ENCODE data around the gene TSPAN3.

Gene TSPAN3

DNA sequence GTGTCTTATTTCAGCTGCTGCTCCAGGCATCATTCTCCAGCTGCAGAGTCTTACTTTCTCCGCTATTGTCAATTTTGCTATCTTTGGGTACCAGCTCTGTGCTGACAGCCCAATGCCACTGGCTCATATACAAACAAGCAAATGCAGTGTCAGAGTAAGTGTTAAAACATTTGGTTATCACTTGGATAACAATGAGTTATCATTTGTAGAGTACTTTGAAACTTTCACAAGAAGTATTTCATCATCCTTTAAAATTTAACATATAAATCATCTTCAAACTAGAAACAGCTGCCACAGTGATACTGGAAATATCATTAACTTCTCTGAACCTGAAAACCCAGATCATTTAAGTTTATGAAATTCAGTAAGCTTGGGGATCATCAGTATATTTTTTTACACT lies 13.8 kb downstream of the TSPAN3 start:
- DNase-seq: no peak

DNA sequence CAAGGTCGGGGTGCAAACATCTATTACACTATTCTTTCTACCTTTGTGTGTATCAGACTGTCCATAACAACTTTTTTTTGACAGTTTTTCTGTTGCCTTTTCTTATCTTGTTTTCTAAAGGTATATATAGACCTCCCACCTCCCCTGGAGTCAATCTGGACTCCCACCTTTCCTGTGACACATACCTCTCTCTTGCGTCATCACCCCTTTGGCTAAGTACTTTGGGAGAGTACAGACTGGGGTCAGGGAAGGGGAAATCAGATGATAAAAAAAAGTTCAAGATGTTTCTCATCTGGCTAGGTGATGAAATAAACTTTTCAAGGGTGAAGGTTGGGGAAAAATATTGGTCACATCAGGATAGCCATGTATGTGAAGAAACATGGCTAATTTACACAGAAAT lies 17.2 kb downstream of the TSPAN3 start:
- no peak for DNase-seq

DNA sequence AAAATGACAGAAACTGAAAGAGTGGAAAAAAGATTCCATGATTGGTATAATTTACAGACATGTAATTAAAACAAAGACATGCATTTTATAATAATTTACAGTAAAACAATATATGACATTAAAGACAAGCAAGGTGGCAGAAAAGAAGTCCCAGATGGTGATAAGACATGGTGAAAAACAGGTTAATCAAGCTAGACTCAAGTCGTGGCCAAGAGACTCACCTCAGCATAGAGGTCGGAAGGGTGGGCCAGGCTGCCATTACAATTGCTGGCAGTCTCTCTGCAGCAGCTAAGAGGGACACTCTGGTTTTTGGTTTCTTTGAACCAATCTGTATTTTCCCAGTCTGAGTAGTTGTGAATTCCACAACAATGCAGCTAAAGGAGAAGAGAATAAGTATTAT lies 18.4 kb downstream of the TSPAN3 start:
- no peak for DNase-seq

DNA sequence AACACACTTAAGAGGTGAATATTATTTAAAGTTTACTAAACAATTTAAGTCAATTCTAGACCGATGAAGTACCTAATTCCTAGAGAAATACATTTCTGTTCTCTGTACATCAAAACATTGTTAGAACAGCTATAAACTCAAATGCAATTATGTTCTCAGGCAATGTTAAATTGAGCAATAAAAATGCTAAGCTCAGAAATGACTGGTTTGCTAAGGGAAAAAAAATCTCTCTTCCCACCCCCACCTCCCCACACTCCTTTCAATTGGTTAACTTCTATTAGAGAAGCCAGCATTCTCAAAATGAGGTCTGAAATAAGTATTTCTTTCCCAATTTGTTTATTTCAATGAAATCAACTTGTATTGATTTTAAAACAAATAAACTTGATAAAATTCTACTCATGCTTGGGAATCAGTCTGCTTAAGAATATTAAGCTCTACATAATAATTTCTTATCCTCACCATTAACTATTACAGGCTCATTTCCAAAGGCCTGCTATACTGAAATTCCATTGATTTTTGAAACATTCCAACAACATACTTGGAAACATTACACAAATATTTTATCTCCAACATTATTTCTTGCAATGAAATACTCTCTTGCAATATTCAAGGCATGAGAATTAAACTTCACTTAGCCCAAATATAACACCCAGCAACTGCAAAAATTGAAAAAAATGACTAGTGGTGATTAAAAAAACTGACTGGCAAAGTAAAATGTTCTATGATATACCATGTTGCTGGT lies 22.6 kb downstream of the TSPAN3 start:
- no peak for DNase-seq

GRCh38 chr15:77046704-77047412 lies 24.1 kb downstream of the TSPAN3 start:
- no peak for DNase-seq

DNA sequence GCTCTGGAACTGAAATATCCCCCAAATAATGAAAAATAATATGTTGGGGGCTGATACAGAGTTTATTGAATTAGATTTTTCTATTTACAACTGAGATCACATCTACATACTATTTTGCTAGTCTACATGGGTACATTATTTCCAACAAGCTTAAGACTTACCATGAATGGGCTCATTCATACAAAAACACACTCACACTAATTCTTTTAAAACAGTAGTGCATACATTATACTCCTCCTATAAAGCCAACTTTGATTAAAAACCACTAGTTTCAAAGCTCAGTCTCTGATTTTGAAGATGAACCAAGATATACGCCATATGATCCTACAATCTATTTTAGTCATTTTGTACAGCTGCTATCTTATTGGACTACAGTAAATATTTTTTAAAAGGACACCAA lies 24.9 kb downstream of the TSPAN3 start:
- DNase-seq: no peak

- peak in 8 of 56 donors; percentile 31 to 68 (median 42) for DNase-seq
Measured at GRCh38 chr15:77044228-77045042, 26.5 kb downstream of the TSPAN3 start.

DNA sequence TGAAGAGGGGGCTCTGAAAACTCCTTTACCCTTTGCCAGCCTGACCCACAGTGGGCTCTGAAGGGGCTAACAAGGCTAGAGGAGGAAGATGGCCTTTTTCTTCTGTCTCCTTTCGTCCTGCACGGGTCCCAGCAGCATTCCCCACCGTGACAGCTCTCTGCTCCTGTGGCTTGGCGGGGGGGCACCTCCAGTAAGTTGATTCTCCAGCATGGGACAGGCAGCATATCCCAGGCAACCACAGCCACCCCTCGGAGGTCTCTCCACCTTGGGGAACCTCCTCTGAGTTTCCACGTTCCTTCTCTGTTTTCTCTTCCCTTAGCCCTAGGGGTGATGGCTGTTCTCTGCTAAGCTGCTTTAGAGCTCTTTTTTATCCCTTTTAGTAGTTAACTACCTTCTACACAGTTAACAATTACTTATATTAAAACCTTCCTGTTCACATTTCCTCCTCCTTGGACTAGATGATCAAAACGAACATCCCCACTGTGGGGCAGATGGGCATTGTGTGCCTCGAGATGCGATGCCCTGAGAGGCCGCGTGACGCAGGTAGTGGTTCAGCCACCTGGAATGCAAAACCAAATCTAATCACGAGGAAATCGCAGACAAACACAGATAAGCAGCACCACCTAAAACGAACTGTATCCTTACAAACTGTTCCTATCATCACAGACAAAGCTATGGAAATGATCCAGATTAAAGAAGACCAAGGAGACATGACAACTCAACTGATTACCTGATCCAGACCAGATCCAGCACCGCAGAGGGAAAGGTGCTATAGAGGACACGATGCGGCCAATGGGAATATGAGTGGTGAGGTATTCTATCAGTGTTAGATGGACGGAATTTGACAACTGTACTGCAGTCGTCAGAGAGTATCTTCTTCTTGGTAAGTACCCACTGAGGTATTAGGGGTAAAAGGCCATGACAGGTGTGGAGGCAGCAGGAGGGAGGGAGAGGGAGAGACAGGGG lies 27.7 kb downstream of the TSPAN3 start:
- DNase-seq: no peak

DNA sequence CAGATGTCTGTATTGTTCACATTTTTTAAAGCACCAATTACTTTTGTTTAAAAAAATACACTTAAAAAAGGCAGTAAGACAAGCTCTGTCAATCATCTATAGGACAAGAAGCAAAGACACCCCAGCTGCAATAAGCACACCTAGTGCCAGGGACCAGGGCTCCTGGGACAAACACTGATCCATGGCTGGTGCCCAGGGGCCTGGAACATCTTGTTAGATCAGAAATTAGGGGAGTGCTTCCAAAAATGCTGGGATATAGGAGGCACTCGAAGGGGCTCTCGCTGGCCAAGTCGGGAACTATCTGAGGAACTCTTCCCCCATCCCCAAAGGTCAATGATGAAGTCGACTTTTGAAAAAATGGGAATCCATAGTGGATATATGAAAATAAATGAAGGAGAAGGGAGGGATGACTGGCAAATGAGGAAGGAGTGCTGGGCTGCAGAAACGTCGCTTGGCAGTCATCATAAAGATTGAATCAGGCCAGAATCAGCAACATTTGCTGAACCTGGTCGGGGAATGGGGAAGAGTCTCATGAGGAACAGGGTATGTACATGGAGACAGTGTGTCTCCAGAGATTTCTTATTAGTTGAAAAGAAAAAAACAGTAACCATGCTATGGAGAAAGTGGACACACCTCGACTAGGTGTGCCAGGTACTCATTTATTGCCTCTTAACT lies 28.5 kb downstream of the TSPAN3 start:
- no peak for DNase-seq

GRCh38 chr15:77040673-77041072 lies 30.2 kb downstream of the TSPAN3 start:
- no peak for DNase-seq

DNA sequence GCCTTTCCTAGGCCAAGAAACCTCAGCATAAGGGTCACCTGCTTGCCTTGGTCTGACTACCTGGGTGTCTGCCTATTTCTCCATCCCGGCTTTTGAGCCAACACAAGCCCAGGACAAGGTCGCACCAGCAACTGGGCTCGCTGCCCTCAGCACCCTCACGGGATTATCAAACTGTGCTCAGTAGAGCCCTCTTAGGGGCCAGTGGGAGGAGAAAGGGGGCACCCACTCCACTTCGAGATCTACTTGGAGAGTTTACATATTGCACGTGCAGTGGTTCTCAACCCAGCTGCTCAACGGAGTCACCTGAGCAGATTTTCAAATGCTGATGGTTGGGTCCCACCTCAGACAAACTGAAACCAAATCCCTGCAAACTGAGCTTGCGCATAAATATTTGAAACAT lies 31.1 kb downstream of the TSPAN3 start:
- no peak for DNase-seq

- DNase-seq: no peak
Measured at GRCh38 chr15:77039217-77039533, 31.7 kb downstream of the TSPAN3 start.

DNA sequence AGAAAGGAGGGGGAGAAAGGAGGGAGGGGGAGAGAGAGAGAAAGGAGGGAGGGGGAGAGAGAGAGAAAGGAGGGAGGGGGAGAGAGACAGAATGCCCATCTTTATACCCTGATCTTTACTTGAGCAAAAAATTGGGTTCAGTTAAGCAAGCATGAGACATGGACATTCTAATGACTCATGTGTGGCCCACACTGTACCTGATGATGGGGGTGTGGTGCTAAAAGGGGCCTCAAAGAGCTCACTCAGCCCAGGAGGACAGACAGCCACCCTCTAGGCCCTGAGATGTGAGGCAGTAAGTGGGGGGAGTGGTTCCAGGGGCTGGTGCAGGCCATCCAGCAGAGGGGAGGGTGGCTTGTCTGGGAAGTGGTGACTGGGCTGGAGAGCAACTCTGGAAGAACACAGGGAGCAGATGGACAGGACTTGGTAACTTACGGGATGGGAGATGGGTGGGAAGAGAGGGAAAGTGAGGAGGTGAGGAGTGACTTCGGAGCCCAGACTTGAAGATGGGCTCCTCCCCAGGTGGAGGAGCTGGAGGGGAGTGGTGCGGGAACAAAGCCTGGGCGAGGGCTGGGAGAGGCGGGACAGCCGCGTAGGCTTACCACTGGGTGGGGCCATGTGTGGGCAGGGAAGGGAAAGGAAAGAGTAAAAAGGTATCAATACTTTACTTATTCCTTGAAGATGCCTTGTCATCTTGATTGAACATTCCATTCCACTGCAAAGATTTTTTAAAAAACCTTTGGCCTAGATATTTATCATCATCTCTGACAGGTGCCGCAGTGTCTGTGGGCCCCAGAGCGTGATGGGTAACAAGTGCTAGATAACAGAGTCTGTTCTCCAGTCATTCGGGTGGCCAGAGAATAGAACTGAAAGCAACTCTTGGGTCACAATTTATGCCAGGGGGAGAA lies 32.3 kb downstream of the TSPAN3 start:
- DNase-seq: no peak

DNA sequence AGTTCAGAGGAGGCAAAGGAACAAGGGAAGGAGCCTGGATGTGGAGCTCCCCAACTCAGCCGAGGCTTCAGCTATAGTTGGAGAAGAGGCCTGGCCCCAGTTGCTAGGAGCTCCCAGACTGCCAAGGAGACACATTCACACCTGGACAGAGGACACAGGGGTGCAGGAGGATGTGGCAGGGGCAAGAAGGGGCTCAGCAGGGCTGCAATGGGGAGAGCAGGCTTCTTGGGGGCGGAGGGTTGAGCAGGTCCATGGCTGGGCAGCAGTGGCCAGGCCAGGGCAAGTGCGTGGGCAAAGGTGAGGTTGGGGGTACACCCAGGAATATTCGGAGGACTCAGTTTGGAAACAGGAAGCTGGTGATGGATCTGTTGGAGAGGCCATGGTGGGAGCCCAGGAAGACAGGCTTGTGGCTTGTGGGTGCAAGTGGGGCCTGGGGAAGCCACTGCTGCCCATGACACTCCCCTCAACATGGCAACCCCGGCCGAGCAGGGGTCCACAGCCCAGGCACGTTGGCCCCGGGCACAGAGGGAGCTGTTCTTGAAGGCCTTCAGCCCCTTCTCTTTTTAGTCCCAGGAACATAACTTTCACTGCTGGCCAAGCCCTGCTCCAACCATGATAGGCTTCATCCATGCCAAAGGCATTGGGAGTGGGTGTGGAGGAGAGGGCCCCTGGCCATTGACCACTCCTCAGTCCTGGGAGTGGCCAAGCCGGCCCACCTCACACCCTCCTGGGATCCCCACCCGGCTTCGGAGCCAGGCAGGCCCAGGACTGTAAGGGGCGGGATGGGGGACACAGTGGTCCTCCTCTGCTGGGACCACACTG lies 33.3 kb downstream of the TSPAN3 start:
- DNase-seq: no peak

GRCh38 chr15:77036537-77037387 lies 34.1 kb downstream of the TSPAN3 start:
- DNase-seq: no peak

GRCh38 chr15:77035999-77036471 lies 34.9 kb downstream of the TSPAN3 start:
- no peak for DNase-seq

DNA sequence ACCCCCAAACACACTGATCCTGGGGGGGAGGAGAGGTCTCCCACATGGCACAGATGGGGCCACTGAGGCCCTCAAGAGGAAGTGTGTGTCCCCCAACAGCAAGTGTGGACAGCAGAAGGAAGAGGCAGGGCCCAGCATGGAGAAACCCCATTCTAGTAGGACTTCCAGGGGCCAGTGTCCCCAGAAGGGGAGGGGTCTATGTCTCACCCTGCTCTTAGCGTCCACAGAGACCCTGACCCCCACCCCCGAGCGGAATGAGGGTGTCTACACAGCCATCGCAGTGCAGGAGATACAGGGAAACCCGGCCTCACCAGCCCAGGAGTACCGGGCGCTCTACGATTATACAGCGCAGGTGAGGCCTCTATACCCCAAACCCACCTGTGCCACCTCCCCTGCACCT lies 35.3 kb downstream of the TSPAN3 start:
- DNase-seq: no peak
